Fibroblast of lung (primary cell): Measurements from ENCODE around the gene NIPSNAP2. TPM values are rescaled to one million over a fixed set of nuclear protein-coding genes. Genes with fewer than 3 reads are reported as not detected.
"Not testable (repeated sequence)": the region's sequence is repeated elsewhere in the genome, so short reads cannot be mapped to it uniquely, and the experiment has no call there.

Experiments
- DNase-seq, 2 donors: peaks; one replicate each; pipeline versions ENCODE4 v3.0.0 to v3.0.0-alpha.2; 2010; ENCODE audit warnings: low read depth in 2 of 2
- H2AFZ ChIP-seq: 2 replicates; pipeline ENCODE4 v1.5.1; 2012; ENCODE audit warnings: low read length, control low read depth, inconsistent platforms
- H3K27ac ChIP-seq: 2 replicates; pipeline ENCODE4 v1.5.1; 2011; ENCODE audit warnings: low read length, control low read depth; ENCODE audit not compliant: insufficient read depth
- H3K27me3 ChIP-seq: 2 replicates; pipeline ENCODE4 v1.5.1; 2011; ENCODE audit warnings: mild to moderate bottlenecking, low read length; ENCODE audit not compliant: control insufficient read depth, insufficient read depth
- H3K36me3 ChIP-seq: 2 replicates; pipeline ENCODE4 v1.5.1; 2011; ENCODE audit warnings: low read length; ENCODE audit not compliant: control insufficient read depth, insufficient read depth
- H3K4me1 ChIP-seq: 2 replicates; pipeline ENCODE4 v1.5.1; 2011; ENCODE audit warnings: low read length; ENCODE audit not compliant: control insufficient read depth, insufficient read depth; ENCODE audit errors: extremely low read depth
- H3K4me2 ChIP-seq: 2 replicates; pipeline ENCODE4 v1.5.1; 2011; ENCODE audit warnings: low read length, control low read depth; ENCODE audit not compliant: insufficient read depth; ENCODE audit errors: extremely low read depth
- H3K4me3 ChIP-seq, 4 experiments: fragments of 200-600 bp in 1 of 4; sonication (generic) in 1 of 4; replicated peaks in 1 of 4; 2 replicates each; pipeline ENCODE4 v1.5.1; 2011 to 2016; ENCODE audit warnings: low read length in 4 of 4, low read depth in 3 of 4, mild to moderate bottlenecking in 3 of 4, control low read depth in 2 of 4, inconsistent platforms in 1 of 4, mixed read lengths in 1 of 4; ENCODE audit not compliant: insufficient read depth in 1 of 4; ENCODE audit errors: control extremely low read depth in 1 of 4
- H3K79me2 ChIP-seq: 2 replicates; pipeline ENCODE4 v1.5.1; 2012; ENCODE audit warnings: mild to moderate bottlenecking, low read length, inconsistent platforms; ENCODE audit not compliant: control insufficient read depth, insufficient read depth
- H3K9ac ChIP-seq: 2 replicates; pipeline ENCODE4 v1.5.1; 2011; ENCODE audit warnings: mild to moderate bottlenecking, low read length, control low read depth; ENCODE audit not compliant: insufficient read depth
- H3K9me3 ChIP-seq: 2 replicates; pipeline ENCODE4 v1.5.1; 2012; ENCODE audit warnings: low read depth, low read length; ENCODE audit not compliant: control insufficient read depth, insufficient read depth
- H4K20me1 ChIP-seq: 2 replicates; pipeline ENCODE4 v1.5.1; 2011; ENCODE audit warnings: low read length; ENCODE audit not compliant: control insufficient read depth, insufficient read depth; ENCODE audit errors: extremely low read depth
- CTCF ChIP-seq, 2 donors: IDR thresholded peaks in 1 of 2; conservative IDR thresholded peaks in 1 of 2; 1 replicate in 1 of 2; 2 replicates in 1 of 2; pipeline ENCODE4 v1.5.1; 2011 to 2012; ENCODE audit warnings: low read length in 2 of 2, control low read depth in 1 of 2, inconsistent platforms in 1 of 2, low read depth in 1 of 2, mild to moderate bottlenecking in 1 of 2
- EZH2 ChIP-seq: IDR thresholded peaks from 2 replicates; pipeline ENCODE4 v1.5.1; 2012; ENCODE audit warnings: low read length, control low read depth, mild to moderate bottlenecking; ENCODE audit errors: missing control alignments
- polyA plus RNA-seq, 2 donors: library from polyadenylated mRNA; depleted of rRNA in 1 of 2; stranded (reverse) in 1 of 2; unstranded in 1 of 2; fragments of >200 nt; gene quantifications; 2 replicates each; pipeline ENCODE4 v1.2.1, GENCODE V29; 2011 to 2012; ENCODE audit warnings: missing spikeins in 1 of 2
- total RNA-seq: library from RNA; depleted of rRNA; stranded (reverse); fragments of >200 nt; gene quantifications from 2 replicates; pipeline ENCODE4 v1.2.1, GENCODE V29; 2014

Gene NIPSNAP2
- total and polyA plus RNA-seq, 2 donors (not counting 1 experiment from before 2014, with no cell fraction given) = 42.4 to 65.0 TPM

GRCh38 chr7:56048245-56048644, 83.9 kb downstream of the NIPSNAP2 start:
- peak in 1 of 2 donors; percentile 35 for DNase-seq
- no peak for TF ChIP-seq EZH2
- TF ChIP-seq CTCF (conservative IDR thresholded peaks at IDR 0.05 in 1 of 2, IDR thresholded peaks at IDR 0.05 in 1 of 2; ENCODE audit: low read depth in 1 of 2, low read length in 2 of 2) = no peak
- H3K27me3 ChIP-seq = no peaks in the 10 kb centered on the region
- H3K9me3 ChIP-seq = no peaks in the 10 kb centered on the region
- no peak overlapping the region for H3K4me3 ChIP-seq
- H3K36me3 ChIP-seq = no peaks in the 10 kb centered on the region
- no peaks in the 10 kb centered on the region for H3K4me1 ChIP-seq
- no peak overlapping the region for H3K4me2 ChIP-seq
- H3K79me2 ChIP-seq = peaks cover 25% of the 10 kb centered on the region
- no peaks in the 10 kb centered on the region for H4K20me1 ChIP-seq
- no peak overlapping the region for H3K27ac ChIP-seq
- no peak overlapping the region for H2AFZ ChIP-seq
- no peak overlapping the region for H3K9ac ChIP-seq

- not testable (repeated sequence) for H3K9me3 ChIP-seq, DNase-seq, H3K4me2 ChIP-seq
Measured at GRCh38 chr7:56048763-56049162, 84.4 kb downstream of the NIPSNAP2 start.

More at GRCh38 chr7:56048763-56049162, 84.4 kb downstream of the NIPSNAP2 start:
- H3K9ac ChIP-seq, H3K4me3 ChIP-seq, H3K36me3 ChIP-seq, H4K20me1 ChIP-seq, H3K27me3 ChIP-seq, H3K27ac ChIP-seq, H2AFZ ChIP-seq, H3K4me1 ChIP-seq: not testable (repeated sequence)
- H3K79me2 ChIP-seq = peaks cover 30% of the 10 kb centered on the region

Other genes starting within 250 kb of the NIPSNAP2 start
- gene SEPTIN14, start 101.8 kb upstream of the NIPSNAP2 start, total RNA-seq = not detected in 2 replicates
- gene SEPTIN14, start 101.8 kb upstream of the NIPSNAP2 start, polyA plus RNA-seq = not detected in 2 replicates
- 2.8 and 3.0 TPM in 2 replicates for gene ZNF713, start 77.1 kb upstream of the NIPSNAP2 start, total RNA-seq
- 1.4 and 1.5 TPM in 2 replicates for gene ZNF713, start 77.1 kb upstream of the NIPSNAP2 start, polyA plus RNA-seq
- gene MRPS17, start 12.7 kb upstream of the NIPSNAP2 start, total RNA-seq = 17.5 and 20.8 TPM in 2 replicates
- 14.6 and 19.4 TPM in 2 replicates for gene MRPS17, start 12.7 kb upstream of the NIPSNAP2 start, polyA plus RNA-seq
- 61.1 and 74.3 TPM in 2 replicates for gene PSPH, start 86.9 kb downstream of the NIPSNAP2 start, total RNA-seq
- gene PSPH, start 86.9 kb downstream of the NIPSNAP2 start, polyA plus RNA-seq = 14.4 and 19.9 TPM in 2 replicates
- gene CCT6A, start 87.2 kb downstream of the NIPSNAP2 start, total RNA-seq = 158 and 168 TPM in 2 replicates
- 172 and 266 TPM in 2 replicates for gene CCT6A, start 87.2 kb downstream of the NIPSNAP2 start, polyA plus RNA-seq
- gene SUMF2, start 99.7 kb downstream of the NIPSNAP2 start, total RNA-seq = 199 and 229 TPM in 2 replicates
- 118 and 163 TPM in 2 replicates for gene SUMF2, start 99.7 kb downstream of the NIPSNAP2 start, polyA plus RNA-seq
- 0.77 and 1.3 TPM in 2 replicates for gene PHKG1, start 128.4 kb downstream of the NIPSNAP2 start, total RNA-seq
- gene PHKG1, start 128.4 kb downstream of the NIPSNAP2 start, polyA plus RNA-seq = 0.23 and 0.41 TPM in 2 replicates
- 224 and 338 TPM in 2 replicates for gene CHCHD2, start 141.9 kb downstream of the NIPSNAP2 start, total RNA-seq
- 232 and 313 TPM in 2 replicates for gene CHCHD2, start 141.9 kb downstream of the NIPSNAP2 start, polyA plus RNA-seq
- not detected in 2 replicates for gene NUPR2, start 151.8 kb downstream of the NIPSNAP2 start, total RNA-seq
- gene NUPR2, start 151.8 kb downstream of the NIPSNAP2 start, polyA plus RNA-seq = not detected in 2 replicates